ENCODE measurements around the gene CISD2.

DNA sequence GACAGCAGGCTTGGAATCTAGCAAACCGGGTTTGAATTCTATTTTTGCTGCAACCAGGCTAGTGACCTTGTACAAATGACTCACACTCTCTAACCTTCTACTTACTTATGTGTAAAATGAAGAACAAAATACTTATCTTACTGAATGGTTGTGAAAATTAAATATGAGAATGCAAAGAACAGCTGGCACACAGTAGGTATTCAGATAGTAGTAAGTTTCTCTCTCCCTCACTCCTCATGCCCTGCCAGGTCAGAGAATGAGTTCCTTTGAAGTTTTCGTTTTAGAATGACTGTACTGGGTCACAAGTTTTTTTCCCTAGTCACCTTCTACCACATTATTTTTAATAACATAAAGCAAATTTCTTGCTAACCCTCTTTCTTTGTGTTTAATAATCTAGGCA is 33.0 kb downstream of the CISD2 start:
- TF ChIP-seq, protein P1, sequence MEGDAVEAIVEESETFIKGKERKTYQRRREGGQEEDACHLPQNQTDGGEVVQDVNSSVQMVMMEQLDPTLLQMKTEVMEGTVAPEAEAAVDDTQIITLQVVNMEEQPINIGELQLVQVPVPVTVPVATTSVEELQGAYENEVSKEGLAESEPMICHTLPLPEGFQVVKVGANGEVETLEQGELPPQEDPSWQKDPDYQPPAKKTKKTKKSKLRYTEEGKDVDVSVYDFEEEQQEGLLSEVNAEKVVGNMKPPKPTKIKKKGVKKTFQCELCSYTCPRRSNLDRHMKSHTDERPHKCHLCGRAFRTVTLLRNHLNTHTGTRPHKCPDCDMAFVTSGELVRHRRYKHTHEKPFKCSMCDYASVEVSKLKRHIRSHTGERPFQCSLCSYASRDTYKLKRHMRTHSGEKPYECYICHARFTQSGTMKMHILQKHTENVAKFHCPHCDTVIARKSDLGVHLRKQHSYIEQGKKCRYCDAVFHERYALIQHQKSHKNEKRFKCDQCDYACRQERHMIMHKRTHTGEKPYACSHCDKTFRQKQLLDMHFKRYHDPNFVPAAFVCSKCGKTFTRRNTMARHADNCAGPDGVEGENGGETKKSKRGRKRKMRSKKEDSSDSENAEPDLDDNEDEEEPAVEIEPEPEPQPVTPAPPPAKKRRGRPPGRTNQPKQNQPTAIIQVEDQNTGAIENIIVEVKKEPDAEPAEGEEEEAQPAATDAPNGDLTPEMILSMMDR (IDR thresholded peaks at IDR 0.05 in 8 of 11, conservative IDR thresholded peaks at IDR 0.05 in 3 of 11) = no peak
- no peak for TF ChIP-seq POLR2A (IDR thresholded peaks at IDR 0.05)

Data from spleen (tissue), 7 donors.